ENCODE measurements around the gene SEC16A. TPM values are rescaled to one million over a fixed set of nuclear protein-coding genes. Genes with fewer than 3 reads are reported as not detected.

Gene SEC16A
- total RNA-seq, 6 experiments from 2014 or later, result 63.2 to 98.6 (median 75.5) TPM

Small RNAs within 50 kb of the gene (microRNA-seq; reads per million reads assigned to microRNA genes)
- gene MIR4673, result not detected

Other genes with a start within 250 kb of the SEC16A start
- 10 to 100 TPM; 20.1 to 24.9 (median 21.9) TPM for gene QSOX2, start 237.2 kb downstream of the SEC16A start, total RNA-seq (2021; fragmentation: NEBNext Ultra II Directional; extraction: Animal tissue kit (Norgen Biotek cat#: 25700))
- gene CCDC187, start 178.9 kb downstream of the SEC16A start, total RNA-seq (2021; fragmentation: NEBNext Ultra II Directional; extraction: Animal tissue kit (Norgen Biotek cat#: 25700)), result not detected
- gene GPSM1, start 155.5 kb downstream of the SEC16A start, total RNA-seq (2021; fragmentation: NEBNext Ultra II Directional; extraction: Animal tissue kit (Norgen Biotek cat#: 25700)), result 10 to 100 TPM; 50.9 to 60.2 (median 55.0) TPM
- 10 to 100 TPM; 28.5 to 33.3 (median 30.4) TPM for gene DNLZ, start 119.3 kb downstream of the SEC16A start, total RNA-seq (2021; fragmentation: NEBNext Ultra II Directional; extraction: Animal tissue kit (Norgen Biotek cat#: 25700))
- gene CARD9, start 109.4 kb downstream of the SEC16A start, total RNA-seq (2021; fragmentation: NEBNext Ultra II Directional; extraction: Animal tissue kit (Norgen Biotek cat#: 25700)), result 10 to 100 TPM in 2 of 6 experiments, 1 to 10 TPM in 4; 2.9 to 19.0 (median 3.2) TPM
- gene SNAPC4, start 82.9 kb downstream of the SEC16A start, total RNA-seq (2021; fragmentation: NEBNext Ultra II Directional; extraction: Animal tissue kit (Norgen Biotek cat#: 25700)), result 1 to 10 TPM; 6.2 to 9.4 (median 6.5) TPM
- gene ENTR1, start 72.4 kb downstream of the SEC16A start, total RNA-seq (2021; fragmentation: NEBNext Ultra II Directional; extraction: Animal tissue kit (Norgen Biotek cat#: 25700)), result 10 to 100 TPM; 40.8 to 55.1 (median 43.7) TPM
- 10 to 100 TPM; 69.1 to 81.0 (median 75.9) TPM for gene PMPCA, start 72.4 kb downstream of the SEC16A start, total RNA-seq (2021; fragmentation: NEBNext Ultra II Directional; extraction: Animal tissue kit (Norgen Biotek cat#: 25700))
- gene INPP5E, start 43.2 kb downstream of the SEC16A start, total RNA-seq (2021; fragmentation: NEBNext Ultra II Directional; extraction: Animal tissue kit (Norgen Biotek cat#: 25700)), result 10 to 100 TPM; 11.5 to 14.0 (median 12.3) TPM
- 10 to 100 TPM; 12.1 to 17.1 (median 14.7) TPM for gene NOTCH1, start 63.0 kb upstream of the SEC16A start, total RNA-seq (2021; fragmentation: NEBNext Ultra II Directional; extraction: Animal tissue kit (Norgen Biotek cat#: 25700))
- 1 to 10 TPM; 3.5 to 6.3 (median 5.6) TPM for gene EGFL7, start 179.9 kb upstream of the SEC16A start, total RNA-seq (2021; fragmentation: NEBNext Ultra II Directional; extraction: Animal tissue kit (Norgen Biotek cat#: 25700))
- gene AGPAT2, start 204.4 kb upstream of the SEC16A start, total RNA-seq (2021; fragmentation: NEBNext Ultra II Directional; extraction: Animal tissue kit (Norgen Biotek cat#: 25700)), result 10 to 100 TPM; 48.7 to 58.4 (median 54.8) TPM
- not detected for gene DIPK1B, start 229.5 kb upstream of the SEC16A start, total RNA-seq (2021; fragmentation: NEBNext Ultra II Directional; extraction: Animal tissue kit (Norgen Biotek cat#: 25700))

Data from HFFc6 (cell line).